Measurements from ENCODE around the gene RIC8A. TPM values are rescaled to one million over a fixed set of nuclear protein-coding genes. Genes with fewer than 3 reads are reported as not detected.

Gene RIC8A
- total and polyA plus RNA-seq, 9 of the 15 experiments (the other 6 are each of a cell fraction or from before 2014, with no cell fraction given) = 10.7 to 108 (median 72.1) TPM

DNA sequence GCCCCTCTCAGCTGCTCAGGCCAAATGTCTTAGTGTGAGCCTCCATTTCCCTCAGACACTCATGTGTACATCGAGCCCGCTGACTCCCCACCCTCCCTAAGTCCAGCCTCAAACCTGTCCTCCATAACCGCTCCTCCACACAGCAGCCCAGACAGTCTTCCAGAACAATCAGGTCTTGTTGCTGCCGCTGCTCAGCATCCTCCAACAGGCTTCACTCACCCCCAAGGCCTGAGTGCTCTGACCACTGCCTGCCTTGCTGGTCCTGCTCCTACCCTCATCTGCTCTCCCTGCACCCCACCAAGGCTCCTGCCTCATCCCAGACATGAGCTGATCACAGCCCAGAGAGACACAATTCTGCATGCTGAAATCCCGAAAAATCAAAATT, 46.4 kb downstream of the RIC8A start:
- intact Hi-C loops (cut with micrococcal nuclease) = no loop called here
- Histone ChIP-seq H3K4me1 (replicated peaks in 1 of 2; ENCODE audit: control insufficient read depth in 2 of 2, insufficient read depth in 2 of 2, low read length in 2 of 2) (peaks cover 13 to 16% of the 10 kb centered on the region in 2 experiments), H3K9me3 (replicated peaks; ENCODE audit: control insufficient read depth, insufficient read depth, low read depth, low read length) (no peaks in the 10 kb centered on the region), H3K27ac (ENCODE audit: extremely low read depth, low read depth, low read length) (no peak overlapping the region), H3K9me1 (ENCODE audit: control insufficient read depth, insufficient read depth, low read length) (no peaks in the 10 kb centered on the region), H3K4me2 (ENCODE audit: insufficient read depth, low read length) (no peak overlapping the region), H2AFZ (ENCODE audit: low read depth, low read length) (no peak overlapping the region), H4K20me1 (replicated peaks; ENCODE audit: control insufficient read depth, insufficient read depth, low read length) (no peaks in the 10 kb centered on the region), H3K4me3 (no peak overlapping the region), H3K27me3 (ENCODE audit: control insufficient read depth in 2 of 2, insufficient read depth in 2 of 2, low read length in 2 of 2) (no peaks in the 10 kb centered on the region), H3K9ac (ENCODE audit: insufficient read depth in 1 of 2, low read depth in 2 of 2, low read length in 2 of 2) (peak overlapping the region in 1 of 2 experiments; percentile 75; a peak in 2 of 4 replicates), H3K36me3 (ENCODE audit: control insufficient read depth, insufficient read depth, low read length) (peaks cover 50% of the 10 kb centered on the region), H3K79me2 (ENCODE audit: control insufficient read depth, insufficient read depth, low read length) (no peaks in the 10 kb centered on the region)
- CTCF ChIA-PET (ENCODE audit: low intra/inter-chr PET ratio) = interaction anchor here (0.6 kb wide), 1 partner anchor 51 kb away, joined by 4 read pairs; no protein-coding TSS in a partner anchor
- DNase-seq (ENCODE audit: extremely low read depth in 1 of 4, low spot score in 3 of 4) (no peak), ATAC-seq (no peak), FAIRE-seq (no peak)
- no TSS peak for BruUV-seq (replicated peaks)
- POLR2A ChIA-PET = interaction anchor here (0.6 to 0.9 kb wide), 2 partner anchors 63 to 112 kb away, joined by 3 read pairs; no protein-coding TSS in a partner anchor
- in situ Hi-C loops (cut with MboI) = loop anchor here (5.0 kb wide), 1 partner anchor 103 kb away; no protein-coding TSS in a partner anchor
- 78% methylated on average over 5 of the region's 5 CpGs for WGBS (ENCODE audit: insufficient coverage, low coverage, missing lambda C conversion rate)
- TF ChIP-seq NCOA2 (IDR thresholded peaks at IDR 0.05; ENCODE audit: partially characterized antibody in 2 of 2) (no peak), POLR2G (IDR thresholded peaks at IDR 0.05; ENCODE audit: low read depth, low read length) (peak; percentile 55; the same call in 1 of the 2 replicates)

- in situ Hi-C loops (cut with MboI) = no loop called here
- ATAC-seq = no peak
Measured at GRCh38 chr11:255176-255575, 47.7 kb downstream of the RIC8A start.

More at GRCh38 chr11:255176-255575, 47.7 kb downstream of the RIC8A start:
- Histone ChIP-seq H3K4me2 (ENCODE audit: insufficient read depth, low read length) (no peak overlapping the region), H3K9me1 (ENCODE audit: control insufficient read depth, insufficient read depth, low read length) (no peaks in the 10 kb centered on the region), H3K36me3 (ENCODE audit: control insufficient read depth, insufficient read depth, low read length) (peaks cover 38% of the 10 kb centered on the region), H3K9ac (ENCODE audit: insufficient read depth in 1 of 2, low read depth in 2 of 2, low read length in 2 of 2) (no peak overlapping the region), H3K27me3 (ENCODE audit: control insufficient read depth in 2 of 2, insufficient read depth in 2 of 2, low read length in 2 of 2) (no peaks in the 10 kb centered on the region), H3K4me3 (no peak overlapping the region), H4K20me1 (replicated peaks; ENCODE audit: control insufficient read depth, insufficient read depth, low read length) (no peaks in the 10 kb centered on the region), H3K4me1 (replicated peaks in 1 of 2; ENCODE audit: control insufficient read depth in 2 of 2, insufficient read depth in 2 of 2, low read length in 2 of 2) (peaks cover 13 to 19% of the 10 kb centered on the region in 2 experiments), H3K27ac (ENCODE audit: extremely low read depth, low read depth, low read length) (no peak overlapping the region), H3K79me2 (ENCODE audit: control insufficient read depth, insufficient read depth, low read length) (no peaks in the 10 kb centered on the region), H3K9me3 (replicated peaks; ENCODE audit: control insufficient read depth, insufficient read depth, low read depth, low read length) (no peaks in the 10 kb centered on the region), H2AFZ (ENCODE audit: low read depth, low read length) (no peak overlapping the region)
- TF ChIP-seq FOXA3 (CRISPR knock-in tag; conservative IDR thresholded peaks at IDR 0.05 in 1 of 2, IDR thresholded peaks at IDR 0.05 in 1 of 2) = no peak
- TF ChIP-seq TEAD2 (tag; IDR thresholded peaks at IDR 0.05) = no peak
- TF ChIP-seq CEBPG (CRISPR knock-in tag; IDR thresholded peaks at IDR 0.05) = no peak
- peak in 1 of 2 experiments; percentile 13; a peak in 2 of 4 replicates for TF ChIP-seq CEBPG (tag; conservative IDR thresholded peaks at IDR 0.05 in 1 of 2, IDR thresholded peaks at IDR 0.05 in 1 of 2)
- BruUV-seq (replicated peaks) = no TSS peak
- FAIRE-seq = no peak
- POLR2A ChIA-PET = interaction anchor here (0.6 to 1.1 kb wide), 3 partner anchors 11 to 195 kb away, joined by 3 to 4 read pairs (median 3); partner anchors contain the start of gene PTDSS2
- CTCF ChIA-PET (ENCODE audit: low intra/inter-chr PET ratio) = no interaction called here
- intact Hi-C loops (cut with micrococcal nuclease) = no loop called here
- no peak for DNase-seq (ENCODE audit: extremely low read depth in 1 of 4, low spot score in 3 of 4)
- WGBS (ENCODE audit: insufficient coverage, low coverage, missing lambda C conversion rate) = 32% methylated on average over 3 of the region's 3 CpGs
